GM18517 (cell line): Measurements from ENCODE around the gene MNT.

Source experiments
- ATAC-seq: cut with Tn5 transposase; IDR thresholded peaks from one replicate; pipeline ENCODE4 v1.9.1; 2021; ENCODE audit warnings: mild to moderate bottlenecking, moderate library complexity; ENCODE audit not compliant: unreplicated experiment

The MNT gene

DNA sequence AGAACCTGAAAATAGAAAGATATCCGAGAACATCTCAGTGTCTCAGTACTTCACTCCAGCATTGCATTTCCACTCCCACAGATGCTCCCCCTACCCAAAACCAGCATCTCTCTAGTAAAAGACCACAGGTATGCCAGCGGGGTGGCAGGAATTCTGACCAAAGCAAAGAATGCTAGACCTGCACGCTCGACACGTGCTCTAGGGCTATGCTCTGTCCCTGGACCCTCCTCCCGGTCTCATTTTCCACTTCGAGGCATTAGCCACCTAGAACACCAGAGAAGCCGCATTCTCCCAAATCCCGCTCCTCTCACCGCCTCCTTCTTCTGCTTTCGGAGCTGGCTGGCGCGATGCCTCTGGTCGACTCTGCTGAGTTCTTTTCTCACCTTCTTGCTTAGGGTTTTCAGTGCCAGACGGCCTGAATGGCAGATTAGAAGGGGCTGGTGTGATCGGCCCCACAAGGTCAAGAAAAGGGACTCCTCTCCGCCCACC is 65.1 kb downstream of the MNT start:
- no peak for ATAC-seq
